Upper lobe of right lung (tissue), 1 donor: ENCODE data around the gene NUBPL. TPM values are rescaled to one million over a fixed set of nuclear protein-coding genes. Genes with fewer than 3 reads are reported as not detected.
A peak's percentile ranks its signal among the peaks of the same experiment; 100 is the strongest.

ENCODE experiments used
- ATAC-seq: fragments of 200-7000 bp; cut with Tn5 transposase; one replicate; pipeline ENCODE4 v1.9.1; 2020; ENCODE audit warnings: mild to moderate bottlenecking, moderate library complexity
- DNase-seq: peaks from one replicate; pipeline ENCODE4 v3.0.0-alpha.2; 2020
- H3K27ac ChIP-seq: fragments of 200-600 bp; one replicate; pipeline ENCODE4 v1.8.0; 2022
- H3K27me3 ChIP-seq: fragments of 200-600 bp; one replicate; pipeline ENCODE4 v1.8.0; 2022; ENCODE audit warnings: mild to moderate bottlenecking
- H3K36me3 ChIP-seq: fragments of 200-600 bp; one replicate; pipeline ENCODE4 v1.8.0; 2022
- H3K4me1 ChIP-seq: fragments of 200-600 bp; one replicate; pipeline ENCODE4 v1.8.0; 2022
- H3K4me3 ChIP-seq: fragments of 200-600 bp; one replicate; pipeline ENCODE4 v1.8.0; 2022; ENCODE audit warnings: mild to moderate bottlenecking
- H3K9me3 ChIP-seq: fragments of 200-600 bp; one replicate; pipeline ENCODE4 v1.8.0; 2022
- intact Hi-C: fragments of 100-400 bp; cut with DNase I; formaldehyde crosslinking; loops from one replicate; pipeline ENCODE4 v1.11.0; 2022
- total RNA-seq: library from RNA; stranded (reverse); fragmentation: NEBNext Ultra II Directional; extraction: Animal tissue kit (Norgen Biotek cat#: 25700); gene quantifications from one replicate; pipeline ENCODE4 v1.2.1, GENCODE V29; 2021
- TF ChIP-seq, protein P1 (sequence below): fragments of 200-600 bp; IDR thresholded peaks from one replicate; pipeline ENCODE4 v1.8.0; 2022; ENCODE audit warnings: antibody characterized with exemption
- donor health status: DM: no; HTN: yes; CAD: no; lungs with severe emphysema.

NUBPL gene
- total RNA-seq, 1 donor from 2014 or later, result 12.1 TPM

- H3K4me1 ChIP-seq, result no peaks in the 10 kb centered on the region
- no peaks in the 10 kb centered on the region for H3K9me3 ChIP-seq
- H3K4me3 ChIP-seq, result no peak overlapping the region
- no peaks in the 10 kb centered on the region for H3K36me3 ChIP-seq
- no peaks in the 10 kb centered on the region for H3K27me3 ChIP-seq
- H3K27ac ChIP-seq, result no peak overlapping the region
- intact Hi-C loops, result no loop called here
- TF ChIP-seq, protein P1, sequence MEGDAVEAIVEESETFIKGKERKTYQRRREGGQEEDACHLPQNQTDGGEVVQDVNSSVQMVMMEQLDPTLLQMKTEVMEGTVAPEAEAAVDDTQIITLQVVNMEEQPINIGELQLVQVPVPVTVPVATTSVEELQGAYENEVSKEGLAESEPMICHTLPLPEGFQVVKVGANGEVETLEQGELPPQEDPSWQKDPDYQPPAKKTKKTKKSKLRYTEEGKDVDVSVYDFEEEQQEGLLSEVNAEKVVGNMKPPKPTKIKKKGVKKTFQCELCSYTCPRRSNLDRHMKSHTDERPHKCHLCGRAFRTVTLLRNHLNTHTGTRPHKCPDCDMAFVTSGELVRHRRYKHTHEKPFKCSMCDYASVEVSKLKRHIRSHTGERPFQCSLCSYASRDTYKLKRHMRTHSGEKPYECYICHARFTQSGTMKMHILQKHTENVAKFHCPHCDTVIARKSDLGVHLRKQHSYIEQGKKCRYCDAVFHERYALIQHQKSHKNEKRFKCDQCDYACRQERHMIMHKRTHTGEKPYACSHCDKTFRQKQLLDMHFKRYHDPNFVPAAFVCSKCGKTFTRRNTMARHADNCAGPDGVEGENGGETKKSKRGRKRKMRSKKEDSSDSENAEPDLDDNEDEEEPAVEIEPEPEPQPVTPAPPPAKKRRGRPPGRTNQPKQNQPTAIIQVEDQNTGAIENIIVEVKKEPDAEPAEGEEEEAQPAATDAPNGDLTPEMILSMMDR, result no peak
- no peak for ATAC-seq
- DNase-seq, result no peak
Observed at GRCh38 chr14:31763041-31763440, 201.8 kb downstream of the NUBPL start.

GRCh38 chr14:31766315-31766892 lies 205.2 kb downstream of the NUBPL start:
- ATAC-seq (no peak), DNase-seq (no peak)
- no peaks in the 10 kb centered on the region for H3K4me1 ChIP-seq
- H3K36me3 ChIP-seq, result no peaks in the 10 kb centered on the region
- intact Hi-C loops, result no loop called here
- no peak overlapping the region for H3K4me3 ChIP-seq
- no peak overlapping the region for H3K27ac ChIP-seq
- TF ChIP-seq, protein P1, result no peak
- no peaks in the 10 kb centered on the region for H3K27me3 ChIP-seq
- no peaks in the 10 kb centered on the region for H3K9me3 ChIP-seq

DNA sequence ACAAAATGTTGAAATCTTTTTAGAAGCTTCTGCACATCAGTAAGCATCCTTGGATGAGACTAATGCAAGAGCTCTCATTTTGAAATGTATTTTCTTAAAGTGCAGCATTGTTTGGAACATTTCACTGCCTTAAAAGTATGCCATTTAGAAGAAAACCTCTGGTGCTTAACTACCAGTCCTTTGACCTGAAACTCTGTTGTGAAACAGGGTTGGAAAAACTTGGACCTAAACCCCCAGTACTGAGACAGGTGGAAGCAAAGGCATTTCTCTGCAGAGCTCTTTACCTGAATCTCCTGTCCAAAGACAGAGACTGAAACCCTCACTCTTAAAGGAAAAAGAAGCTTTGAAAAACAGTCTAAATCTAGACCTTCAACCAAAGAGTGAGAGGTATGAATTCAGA lies 207.2 kb downstream of the NUBPL start:
- H3K4me1 ChIP-seq, result no peaks in the 10 kb centered on the region
- no peaks in the 10 kb centered on the region for H3K9me3 ChIP-seq
- H3K36me3 ChIP-seq, result no peaks in the 10 kb centered on the region
- no peak overlapping the region for H3K4me3 ChIP-seq
- no peak overlapping the region for H3K27ac ChIP-seq
- no peaks in the 10 kb centered on the region for H3K27me3 ChIP-seq
- intact Hi-C loops, result no loop called here
- ATAC-seq (no peak), DNase-seq (no peak)
- TF ChIP-seq, protein P1, result no peak

GRCh38 chr14:31770271-31770670 lies 209.1 kb downstream of the NUBPL start:
- H3K36me3 ChIP-seq, result no peaks in the 10 kb centered on the region
- intact Hi-C loops, result no loop called here
- ATAC-seq, result peak; percentile 75
- H3K27me3 ChIP-seq, result no peaks in the 10 kb centered on the region
- DNase-seq, result no peak
- TF ChIP-seq, protein P1, result no peak
- no peaks in the 10 kb centered on the region for H3K9me3 ChIP-seq
- no peak overlapping the region for H3K27ac ChIP-seq
- H3K4me1 ChIP-seq, result no peaks in the 10 kb centered on the region
- no peak overlapping the region for H3K4me3 ChIP-seq

DNA sequence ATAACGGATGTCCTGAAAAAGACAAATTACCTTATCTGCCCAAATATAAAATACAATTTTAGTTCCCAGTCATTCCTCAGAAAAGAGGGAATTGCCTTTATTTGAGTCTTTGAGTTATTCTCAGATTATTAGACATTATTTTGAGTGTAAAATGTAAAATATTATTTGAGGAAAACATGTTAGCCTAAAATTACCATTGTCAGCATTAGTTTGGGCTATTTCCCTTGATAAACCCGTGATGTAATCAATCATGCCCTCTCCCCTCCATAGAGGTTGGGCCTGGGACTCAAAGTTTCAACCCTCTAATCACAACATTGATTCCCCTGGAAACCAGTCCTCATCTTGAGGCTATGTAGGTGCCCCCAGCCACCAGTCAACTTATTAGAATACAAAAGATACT lies 213.4 kb downstream of the NUBPL start:
- Histone ChIP-seq H3K4me1 (no peaks in the 10 kb centered on the region), H3K27ac (no peak overlapping the region), H3K9me3 (no peaks in the 10 kb centered on the region), H3K36me3 (no peaks in the 10 kb centered on the region), H3K27me3 (no peaks in the 10 kb centered on the region), H3K4me3 (no peak overlapping the region)
- ATAC-seq (no peak), DNase-seq (no peak)
- intact Hi-C loops, result no loop called here
- TF ChIP-seq, protein P1, result no peak

DNA sequence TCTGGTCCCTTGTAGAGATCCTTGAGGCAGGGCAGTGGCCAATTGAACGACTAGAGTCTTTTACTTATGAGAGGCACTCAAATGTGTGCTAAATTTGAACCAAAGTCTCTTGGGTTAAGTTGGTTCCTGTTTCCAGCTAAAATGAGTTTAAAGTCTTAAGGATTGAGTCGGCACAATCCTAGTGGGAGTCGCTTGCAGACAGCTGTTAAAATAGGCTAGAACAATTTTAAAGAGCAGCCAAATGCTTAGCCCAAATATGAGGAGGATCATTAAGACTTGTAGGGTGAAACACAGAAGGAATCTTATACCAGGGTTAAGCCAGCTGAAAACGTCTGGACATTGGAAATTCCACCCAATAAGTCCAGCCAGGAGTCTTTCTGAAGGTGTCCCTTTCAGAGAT lies 216.1 kb downstream of the NUBPL start:
- TF ChIP-seq, protein P1, result no peak
- H3K9me3 ChIP-seq, result no peaks in the 10 kb centered on the region
- no peak for DNase-seq
- no peak for ATAC-seq
- no peak overlapping the region for H3K4me3 ChIP-seq
- no peaks in the 10 kb centered on the region for H3K27me3 ChIP-seq
- H3K27ac ChIP-seq, result no peak overlapping the region
- intact Hi-C loops, result no loop called here
- no peaks in the 10 kb centered on the region for H3K36me3 ChIP-seq
- no peaks in the 10 kb centered on the region for H3K4me1 ChIP-seq
